Smooth muscle cell (in vitro differentiated cells): Measurements from ENCODE around the gene MAFF. TPM values are rescaled to one million over a fixed set of nuclear protein-coding genes. Genes with fewer than 3 reads are reported as not detected.

Experiments used
- DNase-seq: peaks from one replicate; lab custom pipeline; 2025; ENCODE audit not compliant: unreplicated experiment; lab: John Stamatoyannopoulos, UW
- H2AFZ ChIP-seq: fragments of 200-600 bp; sonication (generic); 2 replicates; pipeline ENCODE4 v1.6.0; 2016; ENCODE audit warnings: antibody characterized with exemption, low read depth, mild to moderate bottlenecking
- H3F3A ChIP-seq: fragments of 200-600 bp; sonication (generic); 2 replicates; pipeline ENCODE4 v1.6.0; 2017; ENCODE audit warnings: antibody characterized with exemption, low read depth
- H3K27ac ChIP-seq: fragments of 200-600 bp; sonication (generic); 2 replicates; pipeline ENCODE4 v1.5.1; 2016; ENCODE audit warnings: low read depth, mild to moderate bottlenecking
- H3K27me3 ChIP-seq: fragments of 200-600 bp; sonication (generic); 2 replicates; pipeline ENCODE4 v1.6.1; 2016; ENCODE audit warnings: low read depth, mild to moderate bottlenecking
- H3K36me3 ChIP-seq: fragments of 200-600 bp; sonication (generic); 2 replicates; pipeline ENCODE4 v1.5.1; 2016; ENCODE audit warnings: low read depth
- H3K4me1 ChIP-seq: fragments of 200-600 bp; sonication (generic); 2 replicates; pipeline ENCODE4 v1.5.1; 2016; ENCODE audit warnings: low read depth
- H3K4me2 ChIP-seq: fragments of 200-600 bp; sonication (generic); 2 replicates; pipeline ENCODE4 v1.6.0; 2016; ENCODE audit warnings: mild to moderate bottlenecking
- H3K4me3 ChIP-seq: fragments of 200-600 bp; sonication (generic); 2 replicates; pipeline ENCODE4 v1.5.1; 2016; ENCODE audit warnings: mild to moderate bottlenecking
- H3K79me2 ChIP-seq: fragments of 200-600 bp; sonication (generic); 2 replicates; pipeline ENCODE4 v1.6.0; 2016; ENCODE audit warnings: low read depth, mild to moderate bottlenecking
- H3K9ac ChIP-seq: fragments of 200-600 bp; sonication (generic); 2 replicates; pipeline ENCODE4 v1.6.0; 2016; ENCODE audit warnings: low read depth
- H3K9me3 ChIP-seq: fragments of 200-600 bp; sonication (generic); replicated peaks from 2 replicates; pipeline ENCODE4 v1.5.1; 2016; ENCODE audit warnings: low read depth
- H4K20me1 ChIP-seq: fragments of 200-600 bp; sonication (generic); 2 replicates; pipeline ENCODE4 v1.6.0; 2016; ENCODE audit warnings: low read depth
- WGBS: methylation state at CpG from one replicate; pipeline ENCODE4 v1.1.7; 2016; ENCODE audit warnings: low lambda C conversion rate; 5-methylcytosine and 5-hydroxymethylcytosine counted together
- polyA plus RNA-seq: library from polyadenylated mRNA; unstranded; fragments of >200 nt; fragmentation: Nextera tagmentation; extraction: Ambion mirVana; gene quantifications from 2 replicates; pipeline ENCODE4 v1.2.1, GENCODE V29; 2016
- total RNA-seq: library from RNA; depleted of rRNA; stranded (reverse); fragments of >200 nt; gene quantifications from 2 replicates; pipeline ENCODE4 v1.2.3, GENCODE V29; 2014
- TF ChIP-seq, protein P1 (sequence below): fragments of 200-600 bp; sonication (generic); IDR thresholded peaks from 2 replicates; pipeline ENCODE4 v1.5.1; 2017; ENCODE audit warnings: borderline replicate concordance, mild to moderate bottlenecking, antibody characterized with exemption; ENCODE audit not compliant: insufficient read depth, poor library complexity, severe bottlenecking

MAFF gene
- total and polyA plus RNA-seq, 2 experiments from 2014 or later = 48.2 to 51.2 TPM

DNA sequence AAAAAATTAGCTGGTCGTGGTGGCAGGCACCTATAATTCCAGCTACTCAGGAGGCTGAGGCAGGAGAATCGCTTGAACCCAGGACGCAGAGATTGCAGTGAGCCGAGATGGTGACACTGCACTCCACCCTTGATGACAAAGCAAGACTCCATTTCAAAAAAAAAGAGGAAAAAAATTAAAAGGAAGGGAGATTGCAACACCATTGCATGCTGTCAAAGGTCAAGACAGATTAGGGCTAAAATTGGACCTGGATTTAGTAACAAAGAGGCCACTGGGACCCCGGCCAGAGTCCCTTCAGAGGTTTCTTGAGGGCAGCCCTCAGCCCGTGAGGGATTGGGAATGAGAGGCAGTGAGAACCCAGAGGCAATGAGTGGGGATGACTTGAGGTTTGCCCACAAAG lies 8.2 kb upstream of the MAFF start:
- DNase-seq = no peak
- H3K4me1 ChIP-seq = no peaks in the 10 kb centered on the region
- H3K27me3 ChIP-seq = no peaks in the 10 kb centered on the region
- H3F3A ChIP-seq = no peaks in the 10 kb centered on the region
- no peak overlapping the region for H3K9ac ChIP-seq
- no peak overlapping the region for H3K4me2 ChIP-seq
- TF ChIP-seq, protein P1, sequence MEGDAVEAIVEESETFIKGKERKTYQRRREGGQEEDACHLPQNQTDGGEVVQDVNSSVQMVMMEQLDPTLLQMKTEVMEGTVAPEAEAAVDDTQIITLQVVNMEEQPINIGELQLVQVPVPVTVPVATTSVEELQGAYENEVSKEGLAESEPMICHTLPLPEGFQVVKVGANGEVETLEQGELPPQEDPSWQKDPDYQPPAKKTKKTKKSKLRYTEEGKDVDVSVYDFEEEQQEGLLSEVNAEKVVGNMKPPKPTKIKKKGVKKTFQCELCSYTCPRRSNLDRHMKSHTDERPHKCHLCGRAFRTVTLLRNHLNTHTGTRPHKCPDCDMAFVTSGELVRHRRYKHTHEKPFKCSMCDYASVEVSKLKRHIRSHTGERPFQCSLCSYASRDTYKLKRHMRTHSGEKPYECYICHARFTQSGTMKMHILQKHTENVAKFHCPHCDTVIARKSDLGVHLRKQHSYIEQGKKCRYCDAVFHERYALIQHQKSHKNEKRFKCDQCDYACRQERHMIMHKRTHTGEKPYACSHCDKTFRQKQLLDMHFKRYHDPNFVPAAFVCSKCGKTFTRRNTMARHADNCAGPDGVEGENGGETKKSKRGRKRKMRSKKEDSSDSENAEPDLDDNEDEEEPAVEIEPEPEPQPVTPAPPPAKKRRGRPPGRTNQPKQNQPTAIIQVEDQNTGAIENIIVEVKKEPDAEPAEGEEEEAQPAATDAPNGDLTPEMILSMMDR = no peak
- H3K27ac ChIP-seq = no peak overlapping the region
- no peak overlapping the region for H3K4me3 ChIP-seq
- no peaks in the 10 kb centered on the region for H3K79me2 ChIP-seq
- H3K36me3 ChIP-seq = no peaks in the 10 kb centered on the region
- 87% methylated on average over 6 of the region's 6 CpGs for WGBS
- no peaks in the 10 kb centered on the region for H4K20me1 ChIP-seq
- no peak overlapping the region for H2AFZ ChIP-seq
- no peaks in the 10 kb centered on the region for H3K9me3 ChIP-seq

DNA sequence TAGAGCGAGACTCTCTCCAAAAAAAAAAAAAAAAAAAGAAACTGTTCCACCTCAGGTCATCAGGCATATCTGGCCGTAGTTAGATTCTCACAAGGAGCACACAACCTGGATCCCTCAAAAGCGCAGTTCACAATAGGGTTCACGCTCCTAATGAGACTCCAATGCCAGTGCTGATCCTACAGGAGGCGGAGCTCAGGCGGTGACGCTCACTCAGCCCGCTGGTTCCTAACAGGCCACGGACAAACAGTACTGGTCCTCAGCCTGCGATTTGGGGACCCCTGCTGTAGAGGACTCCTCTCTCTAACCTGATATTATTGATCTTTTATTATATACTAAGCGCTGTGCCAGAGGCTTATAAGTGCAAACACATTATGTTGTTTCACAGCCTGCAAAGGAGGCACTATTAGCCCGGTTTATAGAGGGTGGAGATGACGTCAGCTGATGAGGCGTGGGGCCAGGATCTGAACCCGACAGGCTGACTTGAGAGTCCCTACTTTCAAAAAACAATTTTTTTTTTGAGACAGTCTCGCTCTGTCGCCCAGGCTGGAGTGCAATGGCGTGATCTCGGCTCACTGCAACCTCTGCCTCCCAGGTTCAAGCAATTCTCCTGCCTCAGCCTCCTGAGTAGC lies 4.9 kb upstream of the MAFF start:
- no peaks in the 10 kb centered on the region for H4K20me1 ChIP-seq
- no peaks in the 10 kb centered on the region for H3K36me3 ChIP-seq
- no peaks in the 10 kb centered on the region for H3K27me3 ChIP-seq
- H3K9ac ChIP-seq = no peak overlapping the region
- H3F3A ChIP-seq = peaks cover 7% of the 10 kb centered on the region
- 72% methylated on average over 19 of the region's 19 CpGs for WGBS
- no peaks in the 10 kb centered on the region for H3K4me1 ChIP-seq
- H3K27ac ChIP-seq = no peak overlapping the region
- no peaks in the 10 kb centered on the region for H3K9me3 ChIP-seq
- H2AFZ ChIP-seq = peak overlapping the region; percentile 59
- DNase-seq = no peak
- H3K4me2 ChIP-seq = no peak overlapping the region
- H3K4me3 ChIP-seq = no peak overlapping the region
- TF ChIP-seq, protein P1 = no peak
- H3K79me2 ChIP-seq = no peaks in the 10 kb centered on the region

- Histone ChIP-seq H4K20me1 (peaks cover 26% of the 10 kb centered on the region), H3K9me3 (no peaks in the 10 kb centered on the region), H3K4me1 (no peaks in the 10 kb centered on the region), H2AFZ (no peak overlapping the region), H3K4me3 (no peak overlapping the region), H3K9ac (no peak overlapping the region), H3K79me2 (peaks cover 25% of the 10 kb centered on the region), H3K27ac (no peak overlapping the region), H3K27me3 (no peaks in the 10 kb centered on the region), H3K4me2 (no peak overlapping the region), H3K36me3 (no peaks in the 10 kb centered on the region), H3F3A (peaks cover 7% of the 10 kb centered on the region)
- TF ChIP-seq, protein P1 = no peak
- no peak for DNase-seq
- WGBS = 91% methylated on average over 10 of the region's 10 CpGs
These were observed 1.8 kb upstream of the MAFF start for GRCh38 chr22:38199826-38200559.
